RWPE1 (cell line): ENCODE data around the gene WDR48.

Experiments
- CTCF ChIA-PET: fragments of 350-600 bp; sonication (Branson Sonifier 250); formaldehyde crosslinking; extraction: SDS; loops from one replicate; lab custom pipeline; 2021; lab: Yijun Ruan, JAX
- POLR2A ChIA-PET: fragments of 400-600 bp; formaldehyde crosslinking; extraction: SDS; loops from one replicate; lab custom pipeline; 2020; ENCODE audit warnings: antibody characterized with exemption; ENCODE audit not compliant: low non-redundant PET; lab: Yijun Ruan, JAX
- DNase-seq: peaks from one replicate; pipeline ENCODE4 v3.0.0; 2012; ENCODE audit warnings: low spot score
- H3K27ac ChIP-seq: fragments of 450-650 bp; 2 replicates; pipeline ENCODE4 v1.5.1; 2017
- TF ChIP-seq, protein P1 (sequence below): fragments of 450-650 bp; conservative IDR thresholded peaks from 2 replicates; pipeline ENCODE4 v1.5.1; 2017; ENCODE audit warnings: low read depth, mild to moderate bottlenecking

WDR48 gene

DNA sequence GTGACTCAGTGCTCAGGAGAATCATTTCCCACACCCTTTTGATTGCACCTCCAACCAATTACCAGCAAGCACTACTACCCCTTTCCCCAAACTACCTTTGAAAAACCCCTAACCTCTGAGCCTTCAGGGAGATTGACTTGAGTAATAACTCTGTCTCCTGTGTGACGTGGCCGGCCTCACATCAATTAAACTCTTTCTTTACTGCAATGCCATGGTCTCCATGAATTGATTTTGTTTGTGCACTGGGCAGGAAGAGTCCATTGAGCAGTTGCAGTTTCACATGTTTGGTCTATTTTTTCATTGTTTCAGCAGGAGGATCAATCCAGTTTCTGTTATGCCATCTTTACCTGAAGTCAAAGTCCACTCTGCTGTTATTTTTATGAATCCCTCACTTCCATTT, 32.5 kb upstream of the WDR48 start:
- TF ChIP-seq, protein P1, sequence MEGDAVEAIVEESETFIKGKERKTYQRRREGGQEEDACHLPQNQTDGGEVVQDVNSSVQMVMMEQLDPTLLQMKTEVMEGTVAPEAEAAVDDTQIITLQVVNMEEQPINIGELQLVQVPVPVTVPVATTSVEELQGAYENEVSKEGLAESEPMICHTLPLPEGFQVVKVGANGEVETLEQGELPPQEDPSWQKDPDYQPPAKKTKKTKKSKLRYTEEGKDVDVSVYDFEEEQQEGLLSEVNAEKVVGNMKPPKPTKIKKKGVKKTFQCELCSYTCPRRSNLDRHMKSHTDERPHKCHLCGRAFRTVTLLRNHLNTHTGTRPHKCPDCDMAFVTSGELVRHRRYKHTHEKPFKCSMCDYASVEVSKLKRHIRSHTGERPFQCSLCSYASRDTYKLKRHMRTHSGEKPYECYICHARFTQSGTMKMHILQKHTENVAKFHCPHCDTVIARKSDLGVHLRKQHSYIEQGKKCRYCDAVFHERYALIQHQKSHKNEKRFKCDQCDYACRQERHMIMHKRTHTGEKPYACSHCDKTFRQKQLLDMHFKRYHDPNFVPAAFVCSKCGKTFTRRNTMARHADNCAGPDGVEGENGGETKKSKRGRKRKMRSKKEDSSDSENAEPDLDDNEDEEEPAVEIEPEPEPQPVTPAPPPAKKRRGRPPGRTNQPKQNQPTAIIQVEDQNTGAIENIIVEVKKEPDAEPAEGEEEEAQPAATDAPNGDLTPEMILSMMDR, result no peak
- ChIA-PET POLR2A (no interaction called here), CTCF (no interaction called here)
- H3K27ac ChIP-seq, result no peak overlapping the region
- DNase-seq, result no peak

DNA sequence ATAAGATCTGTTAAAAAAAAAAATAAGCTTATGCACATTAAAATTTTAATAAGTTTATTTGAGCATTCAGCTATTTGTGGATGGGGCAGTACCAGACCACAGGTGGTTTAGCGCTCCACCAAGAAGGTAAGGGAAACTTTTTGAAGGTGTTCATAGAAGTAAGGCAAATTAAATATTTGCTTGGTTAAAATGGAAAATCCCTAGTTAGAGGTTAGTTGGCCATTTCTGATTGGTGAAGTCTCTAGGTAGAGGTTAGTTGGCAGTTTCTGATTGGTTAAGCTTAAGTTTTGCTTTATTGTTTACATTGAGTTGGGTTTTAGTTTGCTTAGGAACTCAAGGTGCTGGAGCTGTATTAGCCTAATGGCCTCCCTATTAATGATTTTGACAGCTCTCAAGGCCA, 30.8 kb upstream of the WDR48 start:
- CTCF ChIA-PET, result interaction anchor here (1.2 kb wide), 1 partner anchor 267 kb away, joined by 3 read pairs; no protein-coding TSS in a partner anchor
- POLR2A ChIA-PET, result no interaction called here
- no peak for DNase-seq
- H3K27ac ChIP-seq, result no peak overlapping the region
- TF ChIP-seq, protein P1, result no peak

- H3K27ac ChIP-seq, result no peak overlapping the region
- DNase-seq, result no peak
- ChIA-PET CTCF (interaction anchor here (1.2 kb wide), 1 partner anchor 266 kb away, joined by 3 read pairs; no protein-coding TSS in a partner anchor), POLR2A (no interaction called here)
- TF ChIP-seq, protein P1, result no peak
Measured at GRCh38 chr3:39021465-39022285, 30.1 kb upstream of the WDR48 start.

DNA sequence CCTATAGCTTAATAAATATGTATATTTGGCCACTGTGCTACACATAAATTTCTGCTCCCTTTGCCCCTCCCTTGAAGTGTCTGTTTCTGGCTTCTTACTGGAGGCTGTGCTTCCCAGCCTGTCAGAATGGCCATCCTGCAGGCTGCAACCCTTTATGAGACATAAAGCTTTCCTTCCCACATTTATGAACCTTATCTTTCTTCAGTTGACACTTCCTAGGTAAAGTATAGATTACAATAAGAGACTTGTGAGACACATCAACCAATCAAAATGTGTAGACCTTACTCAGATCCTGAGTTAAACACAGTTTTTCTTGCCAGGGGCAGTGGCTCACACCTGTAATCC, 29.6 kb upstream of the WDR48 start:
- TF ChIP-seq, protein P1, result no peak
- CTCF ChIA-PET, result interaction anchor here (1.2 kb wide), 1 partner anchor 266 kb away, joined by 3 read pairs; no protein-coding TSS in a partner anchor

GRCh38 chr3:39024497-39024896, 27.3 kb upstream of the WDR48 start:
- H3K27ac ChIP-seq, result no peak overlapping the region
- ChIA-PET CTCF (no interaction called here), POLR2A (no interaction called here)
- TF ChIP-seq, protein P1, result no peak
- no peak for DNase-seq

More for the DNA sequence above, 29.6 kb upstream of the WDR48 start:
- H3K27ac ChIP-seq, result no peak overlapping the region
- POLR2A ChIA-PET, result no interaction called here
- no peak for DNase-seq

GRCh38 chr3:39025222-39025970, 26.4 kb upstream of the WDR48 start:
- TF ChIP-seq, protein P1, result no peak
- no peak overlapping the region for H3K27ac ChIP-seq
- ChIA-PET POLR2A (no interaction called here), CTCF (interaction anchor here (0.6 kb wide), 1 partner anchor 533 kb away, joined by 3 read pairs; no protein-coding TSS in a partner anchor)
- DNase-seq, result no peak
